H9 (cell line): ENCODE data around the gene SPOUT1. TPM values are rescaled to one million over a fixed set of nuclear protein-coding genes. Genes with fewer than 3 reads are reported as not detected.

ENCODE experiments used
- DNase-seq: peaks from one replicate; pipeline ENCODE4 v3.0.0-alpha.2; 2017
- H2AFZ ChIP-seq: one replicate; pipeline ENCODE4 v1.6.1; 2013; ENCODE audit warnings: mild to moderate bottlenecking, low read length, control low read depth, moderate library complexity
- H2AK5ac ChIP-seq: 2 replicates; pipeline ENCODE4 v1.6.1; 2013; ENCODE audit warnings: low read length, control low read depth, mixed read lengths; ENCODE audit not compliant: insufficient read length
- H2BK120ac ChIP-seq: one replicate; pipeline ENCODE4 v1.6.1; 2013; ENCODE audit warnings: low read depth, mild to moderate bottlenecking, low read length, control low read depth, inconsistent platforms; ENCODE audit not compliant: poor library complexity, severe bottlenecking
- H2BK12ac ChIP-seq: 2 replicates; pipeline ENCODE4 v1.6.1; 2013; ENCODE audit warnings: low read length, control low read depth, mixed read lengths, low read depth; ENCODE audit not compliant: insufficient read length
- H2BK15ac ChIP-seq: 2 replicates; pipeline ENCODE4 v1.6.1; 2013; ENCODE audit warnings: low read depth, low read length, control low read depth
- H2BK20ac ChIP-seq: one replicate; pipeline ENCODE4 v1.6.1; 2013; ENCODE audit warnings: low read depth, mild to moderate bottlenecking, low read length, control low read depth, inconsistent platforms; ENCODE audit not compliant: poor library complexity, severe bottlenecking
- H2BK5ac ChIP-seq: 2 replicates; pipeline ENCODE4 v1.6.1; 2013; ENCODE audit warnings: low read length, control low read depth, mixed read lengths; ENCODE audit not compliant: insufficient read length
- H3K14ac ChIP-seq: 2 replicates; pipeline ENCODE4 v1.6.1; 2013; ENCODE audit warnings: low read length, control low read depth; ENCODE audit not compliant: insufficient read depth
- H3K18ac ChIP-seq: 2 replicates; pipeline ENCODE4 v1.6.1; 2013; ENCODE audit warnings: low read depth, mild to moderate bottlenecking, mixed read lengths, low read length, control low read depth; ENCODE audit not compliant: insufficient read length
- H3K23ac ChIP-seq: 2 replicates; pipeline ENCODE4 v1.6.1; 2013; ENCODE audit warnings: low read length, control low read depth, mixed read lengths, low read depth; ENCODE audit not compliant: insufficient read length
- H3K23me2 ChIP-seq: 2 replicates; pipeline ENCODE4 v1.6.1; 2013; ENCODE audit warnings: low read depth, mild to moderate bottlenecking, mixed read lengths, low read length, control low read depth; ENCODE audit not compliant: insufficient read length, poor library complexity, severe bottlenecking
- H3K27ac ChIP-seq: 2 replicates; pipeline ENCODE4 v1.5.1; 2013; ENCODE audit warnings: low read length, control low read depth, mixed read lengths, low read depth; ENCODE audit not compliant: insufficient read length
- H3K27me3 ChIP-seq: 2 replicates; pipeline ENCODE4 v1.6.1; 2013; ENCODE audit warnings: low read length, control low read depth, inconsistent platforms; ENCODE audit not compliant: insufficient read depth
- H3K4ac ChIP-seq: 2 replicates; pipeline ENCODE4 v1.6.1; 2013; ENCODE audit warnings: low read depth, mild to moderate bottlenecking, control low read depth, inconsistent platforms, low read length, moderate library complexity
- H3K4me1 ChIP-seq: 2 replicates; pipeline ENCODE4 v1.6.1; 2013; ENCODE audit warnings: low read length, control low read depth, inconsistent platforms; ENCODE audit not compliant: insufficient read depth
- H3K4me2 ChIP-seq: 2 replicates; pipeline ENCODE4 v1.6.1; 2013; ENCODE audit warnings: low read length, control low read depth, mixed read lengths; ENCODE audit not compliant: insufficient read length, insufficient read depth
- H3K56ac ChIP-seq: 2 replicates; pipeline ENCODE4 v1.6.1; 2013; ENCODE audit warnings: low read depth, mild to moderate bottlenecking, mixed read lengths, low read length, control low read depth; ENCODE audit not compliant: insufficient read length
- H3K79me1 ChIP-seq: 2 replicates; pipeline ENCODE4 v1.6.1; 2013; ENCODE audit warnings: low read depth, mild to moderate bottlenecking, moderate library complexity, low read length, control low read depth, inconsistent platforms; ENCODE audit not compliant: insufficient read depth, poor library complexity, severe bottlenecking
- H3K79me2 ChIP-seq: 2 replicates; pipeline ENCODE4 v1.6.1; 2013; ENCODE audit warnings: low read length, control low read depth, inconsistent platforms; ENCODE audit not compliant: insufficient read depth
- H3K9ac ChIP-seq: 2 replicates; pipeline ENCODE4 v1.6.1; 2013; ENCODE audit warnings: low read length, control low read depth, mixed read lengths; ENCODE audit not compliant: insufficient read length; ENCODE audit errors: extremely low read depth
- H3K9me3 ChIP-seq: one replicate; pipeline ENCODE4 v1.6.1; 2013; ENCODE audit warnings: low read depth, low read length, inconsistent platforms; ENCODE audit not compliant: control insufficient read depth
- H3T11ph ChIP-seq: one replicate; pipeline ENCODE4 v1.6.1; 2013; ENCODE audit warnings: mild to moderate bottlenecking, low read length, control low read depth, inconsistent platforms
- H4K20me1 ChIP-seq: one replicate; pipeline ENCODE4 v1.6.1; 2013; ENCODE audit not compliant: control insufficient read depth, insufficient read length, insufficient read depth
- H4K5ac ChIP-seq: 2 replicates; pipeline ENCODE4 v1.6.1; 2013; ENCODE audit warnings: low read depth, mild to moderate bottlenecking, mixed read lengths, low read length, control low read depth; ENCODE audit not compliant: insufficient read length
- H4K8ac ChIP-seq: replicated peaks from 2 replicates; pipeline ENCODE4 v1.6.1; 2013; ENCODE audit warnings: low read length, control low read depth, mixed read lengths, low read depth; ENCODE audit not compliant: insufficient read length
- H4K91ac ChIP-seq: 2 replicates; pipeline ENCODE4 v1.6.1; 2013; ENCODE audit warnings: low read depth, mild to moderate bottlenecking, moderate library complexity, mixed read lengths, low read length, control low read depth; ENCODE audit not compliant: insufficient read length
- H3K27ac Mint-ChIP-seq, 3 experiments: 2 replicates in 2 of 3; 3 replicates in 1 of 3; pipeline ENCODE4 v1.8.0; 2020 to 2021; ENCODE audit warnings: mixed read lengths in 3 of 3, mild to moderate bottlenecking in 1 of 3, moderate library complexity in 1 of 3
- H3K27me3 Mint-ChIP-seq: 2 replicates; pipeline ENCODE4 v1.8.0; 2021; ENCODE audit warnings: low read depth, mild to moderate bottlenecking, moderate library complexity, mixed read lengths
- H3K36me3 Mint-ChIP-seq, 3 experiments: 2 replicates in 2 of 3; 3 replicates in 1 of 3; pipeline ENCODE4 v1.8.0; 2020 to 2021; ENCODE audit warnings: low read depth in 3 of 3, mixed read lengths in 3 of 3; ENCODE audit not compliant: insufficient read depth in 1 of 3
- H3K4me1 Mint-ChIP-seq, 2 experiments: 2 replicates each; pipeline ENCODE4 v1.8.0; 2020; ENCODE audit warnings: mixed read lengths in 2 of 2
- H3K4me3 Mint-ChIP-seq, 2 experiments: 2 replicates in 1 of 2; 3 replicates in 1 of 2; pipeline ENCODE4 v1.8.0; 2020 to 2021; ENCODE audit warnings: mild to moderate bottlenecking in 2 of 2, mixed read lengths in 2 of 2, moderate library complexity in 1 of 2
- H3K9me3 Mint-ChIP-seq, 2 experiments: 2 replicates in 1 of 2; 3 replicates in 1 of 2; pipeline ENCODE4 v1.8.0; 2020; ENCODE audit warnings: mild to moderate bottlenecking in 2 of 2, mixed read lengths in 2 of 2, moderate library complexity in 1 of 2
- WGBS: extraction: QIAGEN DNeasy Blood & Tissue Kit; methylation state at CpG from one replicate; pipeline ENCODE4 v1.1.7; 2013; ENCODE audit warnings: missing lambda C conversion rate, low lambda C conversion rate, mixed read lengths; ENCODE audit not compliant: insufficient read length; ENCODE audit errors: extremely low coverage; 5-methylcytosine and 5-hydroxymethylcytosine counted together
- total RNA-seq: library from RNA; stranded (reverse); gene quantifications from 2 replicates; pipeline ENCODE4 v1.2.1, GENCODE V29; 2021
- TF ChIP-seq, protein P1 (sequence below): fragments of 200-600 bp; sonication (generic); conservative IDR thresholded peaks from 3 replicates; pipeline ENCODE4 v1.8.0; 2021; ENCODE audit warnings: antibody characterized with exemption, mild to moderate bottlenecking

Gene SPOUT1
- total RNA-seq, 1 experiment from 2014 or later = 86.3 TPM

DNA sequence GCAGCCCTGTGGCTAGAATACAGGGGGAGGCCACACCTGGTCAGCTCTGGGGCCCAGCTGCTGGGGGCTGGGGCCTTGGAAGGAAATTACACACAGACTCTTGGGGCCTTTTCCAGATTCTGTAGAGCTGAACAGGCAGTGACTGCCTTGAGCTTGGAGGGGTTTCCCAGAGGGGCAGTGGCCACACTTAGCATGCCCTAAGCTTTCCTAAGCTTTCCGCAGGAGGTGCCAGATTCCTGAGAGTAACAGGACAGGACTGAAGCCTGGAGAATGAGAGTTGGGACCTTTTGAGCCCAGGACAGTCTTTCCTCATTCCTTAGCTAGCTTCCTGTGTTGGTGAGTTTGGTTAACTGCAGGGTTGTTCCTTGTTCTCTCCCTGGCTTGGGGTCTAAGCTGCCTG is 41.1 kb downstream of the SPOUT1 start:
- Histone ChIP-seq H4K8ac (no peak overlapping the region), H3K4ac (no peak overlapping the region), H3K4me2 (no peak overlapping the region), H3K9me3 (no peaks in the 10 kb centered on the region), H2BK20ac (no peak overlapping the region), H3K14ac (no peak overlapping the region), H2AK5ac (no peak overlapping the region), H2BK5ac (no peak overlapping the region), H4K91ac (no peak overlapping the region), H3K79me2 (no peaks in the 10 kb centered on the region), H3K23me2 (peaks cover 5% of the 10 kb centered on the region), H2BK120ac (no peak overlapping the region), H3K9ac (no peak overlapping the region), H3K27me3 (no peaks in the 10 kb centered on the region), H2BK12ac (no peak overlapping the region), H3K23ac (no peak overlapping the region), H3K27ac (no peak overlapping the region), H3K56ac (no peak overlapping the region), H3K79me1 (peaks cover 4% of the 10 kb centered on the region), H3K4me1 (no peaks in the 10 kb centered on the region), H2BK15ac (no peak overlapping the region), H2AFZ (no peak overlapping the region), H4K5ac (no peak overlapping the region), H3T11ph (no peak overlapping the region), H4K20me1 (no peaks in the 10 kb centered on the region), H3K18ac (no peak overlapping the region)
- TF ChIP-seq, protein P1, sequence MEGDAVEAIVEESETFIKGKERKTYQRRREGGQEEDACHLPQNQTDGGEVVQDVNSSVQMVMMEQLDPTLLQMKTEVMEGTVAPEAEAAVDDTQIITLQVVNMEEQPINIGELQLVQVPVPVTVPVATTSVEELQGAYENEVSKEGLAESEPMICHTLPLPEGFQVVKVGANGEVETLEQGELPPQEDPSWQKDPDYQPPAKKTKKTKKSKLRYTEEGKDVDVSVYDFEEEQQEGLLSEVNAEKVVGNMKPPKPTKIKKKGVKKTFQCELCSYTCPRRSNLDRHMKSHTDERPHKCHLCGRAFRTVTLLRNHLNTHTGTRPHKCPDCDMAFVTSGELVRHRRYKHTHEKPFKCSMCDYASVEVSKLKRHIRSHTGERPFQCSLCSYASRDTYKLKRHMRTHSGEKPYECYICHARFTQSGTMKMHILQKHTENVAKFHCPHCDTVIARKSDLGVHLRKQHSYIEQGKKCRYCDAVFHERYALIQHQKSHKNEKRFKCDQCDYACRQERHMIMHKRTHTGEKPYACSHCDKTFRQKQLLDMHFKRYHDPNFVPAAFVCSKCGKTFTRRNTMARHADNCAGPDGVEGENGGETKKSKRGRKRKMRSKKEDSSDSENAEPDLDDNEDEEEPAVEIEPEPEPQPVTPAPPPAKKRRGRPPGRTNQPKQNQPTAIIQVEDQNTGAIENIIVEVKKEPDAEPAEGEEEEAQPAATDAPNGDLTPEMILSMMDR = no peak
- H3K27me3 Mint-ChIP-seq = no peaks in the 10 kb centered on the region; the same call in 1 of the 2 replicates
- peaks cover 0 to 1% of the 10 kb centered on the region in 2 experiments; a peak in 2 of 5 replicates for H3K9me3 Mint-ChIP-seq
- peaks cover 2 to 21% (median 21%) of the 10 kb centered on the region in 3 experiments; a peak in 6 of 7 replicates for H3K36me3 Mint-ChIP-seq
- H3K4me1 Mint-ChIP-seq = peaks cover 5 to 6% of the 10 kb centered on the region in 2 experiments; a peak in 3 of 4 replicates
- no peak overlapping the region for H3K27ac Mint-ChIP-seq
- H3K4me3 Mint-ChIP-seq = peak overlapping the region; percentile 87 to 96
- no peak for DNase-seq
- no CpG with 5 or more reads among the region's 1 CpG for WGBS
